ENCODE measurements around the gene EIF4E2.

GRCh38 chr2:232539298-232540231 lies 10.9 kb upstream of the EIF4E2 start, which contains the start of gene CHRNG:
- no peak for TF ChIP-seq CTCF (IDR thresholded peaks at IDR 0.05)
- no peak for TF ChIP-seq POLR2A (IDR thresholded peaks at IDR 0.05)

Data from stomach (tissue), 4 donors.